Right atrium auricular region (tissue), 2 donors: ENCODE results near the gene GALNT3. TPM values are rescaled to one million over a fixed set of nuclear protein-coding genes. Genes with fewer than 3 reads are reported as not detected.

Source experiments
- DNase-seq: peaks from one replicate; pipeline ENCODE4 v3.0.0-alpha.2; 2019; ENCODE audit warnings: low spot score
- H3K27ac ChIP-seq, 2 donors: fragments of 200-600 bp; sonication (generic); 1 replicate in 1 of 2; 2 replicates in 1 of 2; pipeline ENCODE4 v1.5.1; 2016 to 2019
- H3K27me3 ChIP-seq, 2 donors: fragments of 200-600 bp; sonication (generic); one replicate each; pipeline versions ENCODE4 v1.5.1 to v1.6.0; 2017 to 2019
- H3K36me3 ChIP-seq: fragments of 200-600 bp; sonication (generic); one replicate; pipeline ENCODE4 v1.5.1; 2016
- H3K4me1 ChIP-seq, 2 donors: fragments of 200-600 bp; sonication (generic); one replicate each; pipeline versions ENCODE4 v1.5.1 to v1.6.0; 2017 to 2019
- H3K4me3 ChIP-seq, 2 donors: fragments of 200-600 bp; sonication (generic); 1 replicate in 1 of 2; 2 replicates in 1 of 2; pipeline ENCODE4 v1.5.1; 2017 to 2019; ENCODE audit warnings: mild to moderate bottlenecking in 1 of 2, moderate library complexity in 1 of 2
- H3K9me3 ChIP-seq, 2 donors: fragments of 200-600 bp; sonication (generic); one replicate each; pipeline ENCODE4 v1.5.1; 2019
- total RNA-seq, 2 donors: library from RNA; depleted of rRNA; stranded (reverse); fragments of >200 nt; gene quantifications; one replicate each; pipeline ENCODE4 v1.1.0, GENCODE V29; 2016
- TF ChIP-seq, protein P1 (sequence below), 2 donors: fragments of 200-600 bp; sonication (generic); IDR thresholded peaks; one replicate each; pipeline ENCODE4 v1.5.1; 2019; ENCODE audit warnings: antibody characterized with exemption in 2 of 2

GALNT3 gene
- total RNA-seq, 2 donors from 2014 or later = 0.11 to 0.47 TPM

DNA sequence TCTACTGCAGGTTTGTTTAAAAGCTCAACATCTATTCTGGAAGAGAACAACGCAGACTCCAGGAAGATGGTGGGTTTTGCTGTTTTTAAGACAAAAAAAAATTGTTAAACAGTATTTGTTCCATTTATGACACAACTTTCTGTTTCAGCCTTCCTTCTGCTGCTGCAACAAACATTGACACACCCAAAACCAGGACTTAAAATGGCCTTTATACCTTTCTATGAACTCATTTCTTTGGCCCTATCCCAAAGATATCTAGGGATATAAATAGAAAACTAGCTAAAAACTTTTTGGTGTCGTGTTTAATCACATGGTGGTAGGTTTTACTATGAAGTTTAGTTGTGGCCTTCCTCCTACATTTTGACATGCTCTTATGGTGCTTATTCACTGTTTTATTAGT, 964 bp upstream of the GALNT3 start:
- TF ChIP-seq, protein P1, sequence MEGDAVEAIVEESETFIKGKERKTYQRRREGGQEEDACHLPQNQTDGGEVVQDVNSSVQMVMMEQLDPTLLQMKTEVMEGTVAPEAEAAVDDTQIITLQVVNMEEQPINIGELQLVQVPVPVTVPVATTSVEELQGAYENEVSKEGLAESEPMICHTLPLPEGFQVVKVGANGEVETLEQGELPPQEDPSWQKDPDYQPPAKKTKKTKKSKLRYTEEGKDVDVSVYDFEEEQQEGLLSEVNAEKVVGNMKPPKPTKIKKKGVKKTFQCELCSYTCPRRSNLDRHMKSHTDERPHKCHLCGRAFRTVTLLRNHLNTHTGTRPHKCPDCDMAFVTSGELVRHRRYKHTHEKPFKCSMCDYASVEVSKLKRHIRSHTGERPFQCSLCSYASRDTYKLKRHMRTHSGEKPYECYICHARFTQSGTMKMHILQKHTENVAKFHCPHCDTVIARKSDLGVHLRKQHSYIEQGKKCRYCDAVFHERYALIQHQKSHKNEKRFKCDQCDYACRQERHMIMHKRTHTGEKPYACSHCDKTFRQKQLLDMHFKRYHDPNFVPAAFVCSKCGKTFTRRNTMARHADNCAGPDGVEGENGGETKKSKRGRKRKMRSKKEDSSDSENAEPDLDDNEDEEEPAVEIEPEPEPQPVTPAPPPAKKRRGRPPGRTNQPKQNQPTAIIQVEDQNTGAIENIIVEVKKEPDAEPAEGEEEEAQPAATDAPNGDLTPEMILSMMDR (IDR thresholded peaks at IDR 0.05) = no peak
- Histone ChIP-seq H3K9me3 (no peaks in the 10 kb centered on the region), H3K27me3 (peaks cover 4 to 15% of the 10 kb centered on the region in 2 donors), H3K4me1 (peaks cover 0 to 19% of the 10 kb centered on the region in 2 donors), H3K4me3 (no peak overlapping the region), H3K27ac (no peak overlapping the region), H3K36me3 (no peaks in the 10 kb centered on the region)
- DNase-seq = no peak

DNA sequence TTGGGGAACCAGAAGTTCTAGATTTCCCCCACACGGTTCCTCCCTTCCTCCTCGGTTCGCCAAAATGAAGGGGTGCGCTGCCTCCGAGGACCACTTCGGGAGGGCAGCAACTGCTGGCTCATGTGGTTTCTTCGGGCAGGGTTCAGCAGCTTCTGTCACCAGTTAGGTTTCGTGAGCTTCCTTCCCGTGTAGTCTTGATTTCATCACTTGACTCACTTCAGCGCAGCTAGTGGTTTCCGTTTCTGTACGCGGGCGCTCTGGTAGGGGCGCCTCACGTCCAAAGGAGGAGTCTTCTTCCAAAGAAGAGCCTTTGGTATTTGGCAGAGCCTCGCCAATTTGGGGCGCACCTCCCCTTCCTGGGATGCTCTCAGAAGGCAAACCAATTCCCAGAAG, 485 bp upstream of the GALNT3 start:
- H3K27ac ChIP-seq = no peak overlapping the region
- TF ChIP-seq, protein P1 (IDR thresholded peaks at IDR 0.05) = no peak
- peaks cover 4 to 15% of the 10 kb centered on the region in 2 donors for H3K27me3 ChIP-seq
- no peak for DNase-seq
- H3K4me1 ChIP-seq = peaks cover 0 to 19% of the 10 kb centered on the region in 2 donors
- H3K9me3 ChIP-seq = no peaks in the 10 kb centered on the region
- no peaks in the 10 kb centered on the region for H3K36me3 ChIP-seq
- H3K4me3 ChIP-seq = peak overlapping the region; percentile 33 to 51

DNA sequence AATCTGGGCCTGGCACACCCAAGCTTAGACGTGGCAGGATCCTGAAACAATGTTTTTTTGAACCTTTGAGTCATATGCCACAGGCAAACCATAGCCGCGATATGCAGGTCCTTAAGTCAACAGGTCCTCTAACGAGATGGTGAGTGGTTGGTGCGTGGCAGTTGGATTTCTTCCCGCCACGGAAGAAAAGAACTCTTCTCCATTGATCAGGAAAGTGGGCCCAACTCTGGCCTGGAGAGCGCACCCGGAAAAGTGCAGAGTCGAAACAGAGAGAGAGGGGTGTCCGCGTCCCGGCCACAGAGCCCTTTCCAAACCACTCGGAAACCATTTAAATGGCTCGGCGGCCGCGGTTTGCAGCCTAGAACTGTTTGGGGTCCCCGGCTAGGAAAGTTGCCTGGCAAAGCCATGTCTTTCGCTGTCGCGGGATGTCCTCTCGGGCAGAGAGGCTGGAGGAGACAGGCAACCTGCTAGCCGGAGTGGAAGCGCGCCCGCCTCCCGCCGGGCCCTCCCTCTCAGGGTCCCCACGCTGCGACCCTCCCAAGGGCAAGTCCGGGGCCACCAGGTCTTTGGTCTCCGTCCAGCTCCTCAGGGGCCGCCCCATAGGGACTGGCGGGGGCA, 777 bp downstream of the GALNT3 start:
- TF ChIP-seq, protein P1 (IDR thresholded peaks at IDR 0.05) = no peak
- Histone ChIP-seq H3K27ac (no peak overlapping the region), H3K36me3 (no peaks in the 10 kb centered on the region), H3K9me3 (no peaks in the 10 kb centered on the region), H3K4me1 (peaks cover 0 to 19% of the 10 kb centered on the region in 2 donors), H3K4me3 (peak overlapping the region; percentile 33 to 51), H3K27me3 (peaks cover 4 to 15% of the 10 kb centered on the region in 2 donors)
- DNase-seq = no peak

DNA sequence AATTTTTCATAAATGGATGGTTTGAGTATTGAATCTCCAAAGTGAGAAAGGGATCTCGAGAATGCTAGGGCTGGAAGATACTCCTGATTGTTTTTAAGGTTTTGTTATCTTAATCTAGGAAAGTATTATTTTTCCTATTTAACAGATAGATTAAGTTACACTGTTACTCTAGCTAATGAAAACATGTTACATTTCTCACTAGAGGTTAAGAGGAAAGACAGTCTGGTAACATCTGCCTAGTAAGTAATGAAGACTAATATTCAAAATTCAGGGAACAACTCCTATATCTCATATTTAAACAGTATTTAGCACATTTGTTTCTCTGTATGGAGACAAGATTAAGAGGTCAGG, 2.0 kb downstream of the GALNT3 start:
- Histone ChIP-seq H3K9me3 (no peaks in the 10 kb centered on the region), H3K4me1 (peaks cover 0 to 19% of the 10 kb centered on the region in 2 donors), H3K27ac (no peak overlapping the region), H3K27me3 (peaks cover 4 to 15% of the 10 kb centered on the region in 2 donors), H3K4me3 (no peak overlapping the region), H3K36me3 (no peaks in the 10 kb centered on the region)
- no peak for DNase-seq
- TF ChIP-seq, protein P1 (IDR thresholded peaks at IDR 0.05) = no peak

DNA sequence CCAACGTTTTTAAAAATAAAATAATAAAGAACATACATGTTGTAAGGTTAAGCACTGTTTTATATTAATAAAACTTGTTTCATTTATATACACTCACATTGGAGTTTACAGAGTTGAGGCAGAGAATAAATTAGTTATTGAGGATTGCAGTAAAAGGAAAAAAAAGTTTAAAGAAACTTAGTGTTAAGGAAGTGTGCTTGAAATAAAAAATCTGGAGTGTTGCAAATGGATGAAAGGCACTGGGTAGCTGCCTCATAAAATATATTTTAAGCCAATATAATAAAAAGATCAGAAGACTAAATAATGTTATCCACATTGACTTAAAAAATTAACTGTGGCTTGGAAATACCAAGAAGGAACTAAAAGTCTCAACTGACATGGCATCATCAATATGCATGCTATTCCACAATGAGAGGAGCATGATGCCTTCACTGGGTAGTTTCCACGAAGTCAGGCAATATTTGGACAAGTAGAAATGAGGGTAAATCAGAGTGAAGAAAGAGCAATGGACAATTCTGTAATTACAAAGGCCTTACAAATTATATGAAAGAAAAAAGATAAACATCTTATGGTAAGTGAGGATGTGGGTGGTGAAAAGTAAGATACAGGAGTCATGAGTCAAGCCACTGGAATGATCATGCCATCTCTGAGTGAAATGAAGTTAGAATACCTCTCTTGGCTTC, 2.5 kb downstream of the GALNT3 start:
- Histone ChIP-seq H3K4me3 (no peak overlapping the region), H3K36me3 (no peaks in the 10 kb centered on the region), H3K4me1 (peaks cover 0 to 19% of the 10 kb centered on the region in 2 donors), H3K27me3 (peaks cover 4 to 15% of the 10 kb centered on the region in 2 donors), H3K9me3 (no peaks in the 10 kb centered on the region), H3K27ac (no peak overlapping the region)
- TF ChIP-seq, protein P1 (IDR thresholded peaks at IDR 0.05) = no peak
- DNase-seq = no peak
